Vagina (tissue), 2 donors: Measurements from ENCODE around the gene FOXA1. TPM values are rescaled to one million over a fixed set of nuclear protein-coding genes. Genes with fewer than 3 reads are reported as not detected.

Experiments
- DNase-seq, 2 donors: peaks; one replicate each; pipeline ENCODE4 v3.0.0-alpha.2; 2017; ENCODE audit errors: extremely low spot score in 2 of 2
- H3K27ac ChIP-seq: fragments of 200-600 bp; sonication (generic); one replicate; pipeline ENCODE4 v1.5.1; 2019
- H3K27me3 ChIP-seq: fragments of 200-600 bp; sonication (generic); one replicate; pipeline ENCODE4 v1.5.1; 2019
- H3K36me3 ChIP-seq, 2 donors: fragments of 200-600 bp; sonication (generic); one replicate each; pipeline ENCODE4 v1.5.1; 2017 to 2019
- H3K4me1 ChIP-seq: fragments of 200-600 bp; sonication (generic); one replicate; pipeline ENCODE4 v1.5.1; 2019
- H3K4me3 ChIP-seq, 2 donors: fragments of 200-600 bp; sonication (generic); 1 replicate in 1 of 2; 2 replicates in 1 of 2; pipeline ENCODE4 v1.5.1; 2016 to 2019
- H3K9me3 ChIP-seq: fragments of 200-600 bp; sonication (generic); one replicate; pipeline ENCODE4 v1.5.1; 2019
- POLR2A ChIP-seq, 2 donors: fragments of 450-650 bp; IDR thresholded peaks; one replicate each; pipeline ENCODE4 v1.6.1; 2017; ENCODE audit warnings: antibody characterized with exemption in 2 of 2, mild to moderate bottlenecking in 2 of 2, moderate library complexity in 2 of 2
- POLR2AphosphoS5 ChIP-seq, 2 donors: sonication (generic); formaldehyde crosslinking; IDR thresholded peaks; one replicate each; pipeline ENCODE4 v1.9.0; 2017; ENCODE audit warnings: antibody characterized with exemption in 2 of 2, mild to moderate bottlenecking in 2 of 2, low read depth in 1 of 2; ENCODE audit not compliant: insufficient read depth in 1 of 2
- intact Hi-C: fragments of 100-400 bp; cut with DNase I; formaldehyde crosslinking; loops from one replicate; pipeline ENCODE4 v1.15.1; 2023
- total RNA-seq: library from RNA; depleted of rRNA; stranded (reverse); fragments of >200 nt; gene quantifications from one replicate; pipeline ENCODE4 v1.2.3, GENCODE V29; 2016
- TF ChIP-seq, protein P1 (sequence below), 3 experiments: fragments of 450-650 bp in 2 of 3; fragments of 200-600 bp in 1 of 3; sonication (generic) in 1 of 3; IDR thresholded peaks; one replicate each; pipeline ENCODE4 v1.5.1; 2017 to 2019; ENCODE audit warnings: antibody characterized with exemption in 3 of 3, mild to moderate bottlenecking in 2 of 3, moderate library complexity in 2 of 3

The FOXA1 gene
- total RNA-seq, 1 donor from 2014 or later = 11.5 TPM

DNA sequence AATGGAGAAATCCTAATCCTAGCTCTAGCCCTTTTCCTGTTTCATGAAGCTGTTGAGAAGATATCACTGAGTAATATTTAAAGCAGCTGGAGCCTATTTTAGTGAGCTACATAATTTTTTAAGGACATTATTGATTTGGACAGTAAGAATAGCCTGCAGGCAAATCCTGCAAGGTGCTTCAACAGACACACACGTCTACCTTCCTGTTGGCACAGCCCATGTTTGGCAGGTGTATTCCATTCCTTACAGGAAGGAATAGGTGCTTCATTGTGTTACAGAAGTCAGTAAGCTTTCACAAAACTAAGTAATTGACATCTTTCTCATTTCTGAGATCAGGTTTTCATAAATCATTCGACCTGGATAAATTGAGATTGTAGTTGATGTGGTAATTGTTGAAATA is 50.6 kb downstream of the FOXA1 start:
- H3K27ac ChIP-seq = no peak overlapping the region
- H3K4me3 ChIP-seq = no peak overlapping the region
- no peaks in the 10 kb centered on the region for H3K36me3 ChIP-seq
- intact Hi-C loops = no loop called here
- H3K4me1 ChIP-seq = no peaks in the 10 kb centered on the region
- TF ChIP-seq POLR2A (IDR thresholded peaks at IDR 0.05) = no peak
- TF ChIP-seq POLR2AphosphoS5 (IDR thresholded peaks at IDR 0.05; ENCODE audit: insufficient read depth in 1 of 2, low read depth in 1 of 2) = no peak
- TF ChIP-seq, protein P1, sequence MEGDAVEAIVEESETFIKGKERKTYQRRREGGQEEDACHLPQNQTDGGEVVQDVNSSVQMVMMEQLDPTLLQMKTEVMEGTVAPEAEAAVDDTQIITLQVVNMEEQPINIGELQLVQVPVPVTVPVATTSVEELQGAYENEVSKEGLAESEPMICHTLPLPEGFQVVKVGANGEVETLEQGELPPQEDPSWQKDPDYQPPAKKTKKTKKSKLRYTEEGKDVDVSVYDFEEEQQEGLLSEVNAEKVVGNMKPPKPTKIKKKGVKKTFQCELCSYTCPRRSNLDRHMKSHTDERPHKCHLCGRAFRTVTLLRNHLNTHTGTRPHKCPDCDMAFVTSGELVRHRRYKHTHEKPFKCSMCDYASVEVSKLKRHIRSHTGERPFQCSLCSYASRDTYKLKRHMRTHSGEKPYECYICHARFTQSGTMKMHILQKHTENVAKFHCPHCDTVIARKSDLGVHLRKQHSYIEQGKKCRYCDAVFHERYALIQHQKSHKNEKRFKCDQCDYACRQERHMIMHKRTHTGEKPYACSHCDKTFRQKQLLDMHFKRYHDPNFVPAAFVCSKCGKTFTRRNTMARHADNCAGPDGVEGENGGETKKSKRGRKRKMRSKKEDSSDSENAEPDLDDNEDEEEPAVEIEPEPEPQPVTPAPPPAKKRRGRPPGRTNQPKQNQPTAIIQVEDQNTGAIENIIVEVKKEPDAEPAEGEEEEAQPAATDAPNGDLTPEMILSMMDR (IDR thresholded peaks at IDR 0.05) = no peak
- H3K9me3 ChIP-seq = no peaks in the 10 kb centered on the region
- no peaks in the 10 kb centered on the region for H3K27me3 ChIP-seq
- DNase-seq = no peak

DNA sequence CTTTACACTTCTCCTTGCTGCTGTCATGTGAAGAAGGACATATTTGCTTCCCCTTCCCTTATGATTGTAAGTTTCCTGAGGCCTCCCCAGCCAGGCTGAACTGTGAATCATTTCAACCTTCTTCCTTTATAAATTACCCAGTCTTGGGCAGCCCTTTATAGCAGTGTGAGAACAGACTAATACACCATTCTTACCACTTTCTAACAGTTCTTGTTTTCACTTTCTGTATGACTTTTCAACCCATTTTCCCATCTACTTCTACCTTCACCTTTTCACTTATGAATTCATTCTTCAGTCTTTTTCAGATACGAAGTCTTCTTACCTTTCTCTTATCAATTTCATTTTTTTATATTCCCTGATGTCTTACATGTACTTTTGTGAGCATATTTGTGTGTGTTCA is 55.1 kb downstream of the FOXA1 start:
- Histone ChIP-seq H3K4me3 (no peak overlapping the region), H3K27ac (no peak overlapping the region), H3K27me3 (no peaks in the 10 kb centered on the region), H3K9me3 (no peaks in the 10 kb centered on the region), H3K4me1 (no peaks in the 10 kb centered on the region), H3K36me3 (no peaks in the 10 kb centered on the region)
- no peak for TF ChIP-seq POLR2AphosphoS5 (IDR thresholded peaks at IDR 0.05; ENCODE audit: insufficient read depth in 1 of 2, low read depth in 1 of 2)
- no peak for TF ChIP-seq POLR2A (IDR thresholded peaks at IDR 0.05)
- TF ChIP-seq, protein P1 (IDR thresholded peaks at IDR 0.05) = no peak
- intact Hi-C loops = no loop called here
- DNase-seq = no peak

Other genes with a start within 250 kb of the FOXA1 start
- 4.4 TPM for gene TTC6, start 380 bp upstream of the FOXA1 start, total RNA-seq